ENCODE results near the gene SEPSECS. TPM values are rescaled to one million over a fixed set of nuclear protein-coding genes. Genes with fewer than 3 reads are reported as not detected.

Gene SEPSECS
- polyA plus RNA-seq, 1 donor (not counting 4 experiments of a cell fraction or from before 2014, with no cell fraction given) = 6.6 TPM

- Histone ChIP-seq H3K9me1 (ENCODE audit: control insufficient read depth, extremely low read depth, insufficient read depth, low read length) (no peaks in the 10 kb centered on the region), H3K27ac (ENCODE audit: control insufficient read depth, insufficient read depth, low read length) (no peak overlapping the region), H4K20me1 (ENCODE audit: control insufficient read depth, extremely low read depth, insufficient read depth, low read length) (no peaks in the 10 kb centered on the region), H3K27me3 (ENCODE audit: control insufficient read depth, extremely low read depth, insufficient read depth, low read length) (no peaks in the 10 kb centered on the region), H3K4me1 (ENCODE audit: control insufficient read depth, extremely low read depth, insufficient read depth, low read length) (no peaks in the 10 kb centered on the region), H3K36me3 (ENCODE audit: control insufficient read depth in 2 of 2, extremely low read depth in 1 of 2, insufficient read depth in 2 of 2, low read length in 2 of 2) (no peaks in the 10 kb centered on the region), H3K9ac (ENCODE audit: control insufficient read depth, extremely low read depth, insufficient read depth, low read length) (no peak overlapping the region), H3K9me3 (ENCODE audit: control insufficient read depth, low read depth, low read length) (no peaks in the 10 kb centered on the region), H2AFZ (ENCODE audit: control insufficient read depth, low read length) (no peak overlapping the region), H3K4me2 (ENCODE audit: control insufficient read depth, extremely low read depth, insufficient read depth, low read depth, low read length) (no peak overlapping the region), H3K4me3 (ENCODE audit: control insufficient read depth in 2 of 3, extremely low read depth in 1 of 3, insufficient read depth in 2 of 3, low read depth in 1 of 3, low read length in 3 of 3) (no peak overlapping the region), H3K79me2 (ENCODE audit: control insufficient read depth, insufficient read depth, low read length) (no peaks in the 10 kb centered on the region)
- no peak for TF ChIP-seq CTCF (optimal IDR thresholded peaks at IDR 0.05 in 1 of 3, IDR thresholded peaks at IDR 0.05 in 1 of 3, conservative IDR thresholded peaks at IDR 0.05 in 1 of 3; ENCODE audit: extremely low read depth in 1 of 3, insufficient read depth in 2 of 3, low read length in 3 of 3)
- DNase-seq (ENCODE audit: low read depth, low spot score) = no peak
- dilution Hi-C loops (cut with MboI; ENCODE audit: extremely low pct_ligation_motif_present, low sequenced_read_pairs) = no loop called here
- FAIRE-seq = no peak
These were observed 43.0 kb downstream of the SEPSECS start for GRCh38 chr4:25117274-25117673.

GRCh38 chr4:25113915-25114904, 46.0 kb downstream of the SEPSECS start:
- Histone ChIP-seq H4K20me1 (ENCODE audit: control insufficient read depth, extremely low read depth, insufficient read depth, low read length) (no peaks in the 10 kb centered on the region), H3K27me3 (ENCODE audit: control insufficient read depth, extremely low read depth, insufficient read depth, low read length) (no peaks in the 10 kb centered on the region), H2AFZ (ENCODE audit: control insufficient read depth, low read length) (no peak overlapping the region), H3K4me3 (ENCODE audit: control insufficient read depth in 2 of 3, extremely low read depth in 1 of 3, insufficient read depth in 2 of 3, low read depth in 1 of 3, low read length in 3 of 3) (no peak overlapping the region), H3K9me1 (ENCODE audit: control insufficient read depth, extremely low read depth, insufficient read depth, low read length) (no peaks in the 10 kb centered on the region), H3K9ac (ENCODE audit: control insufficient read depth, extremely low read depth, insufficient read depth, low read length) (no peak overlapping the region), H3K27ac (ENCODE audit: control insufficient read depth, insufficient read depth, low read length) (no peak overlapping the region), H3K4me1 (ENCODE audit: control insufficient read depth, extremely low read depth, insufficient read depth, low read length) (no peaks in the 10 kb centered on the region), H3K9me3 (ENCODE audit: control insufficient read depth, low read depth, low read length) (no peaks in the 10 kb centered on the region), H3K4me2 (ENCODE audit: control insufficient read depth, extremely low read depth, insufficient read depth, low read depth, low read length) (no peak overlapping the region), H3K79me2 (ENCODE audit: control insufficient read depth, insufficient read depth, low read length) (no peaks in the 10 kb centered on the region), H3K36me3 (ENCODE audit: control insufficient read depth in 2 of 2, extremely low read depth in 1 of 2, insufficient read depth in 2 of 2, low read length in 2 of 2) (no peaks in the 10 kb centered on the region)
- peak; percentile 26 for FAIRE-seq
- TF ChIP-seq CTCF (optimal IDR thresholded peaks at IDR 0.05 in 1 of 3, IDR thresholded peaks at IDR 0.05 in 1 of 3, conservative IDR thresholded peaks at IDR 0.05 in 1 of 3; ENCODE audit: extremely low read depth in 1 of 3, insufficient read depth in 2 of 3, low read length in 3 of 3) (no peak), EZH2 (IDR thresholded peaks at IDR 0.05; ENCODE audit: low read length) (no peak)
- no peak for DNase-seq (ENCODE audit: low read depth, low spot score)
- dilution Hi-C loops (cut with MboI; ENCODE audit: extremely low pct_ligation_motif_present, low sequenced_read_pairs) = no loop called here

Measured in keratinocyte (primary cell).